Ovary (tissue), 9 donors: Measurements from ENCODE around the gene FAM216B. TPM values are rescaled to one million over a fixed set of nuclear protein-coding genes. Genes with fewer than 3 reads are reported as not detected.

Experiments
- DNase-seq, 5 donors: peaks; one replicate each; pipeline ENCODE4 v3.0.0-alpha.2; 2019 to 2020
- H3K27ac ChIP-seq, 2 donors: fragments of 200-600 bp; one replicate each; pipeline versions ENCODE4 v1.5.1 to v1.8.0; 2019 to 2022
- H3K27me3 ChIP-seq: fragments of 200-600 bp; one replicate; pipeline ENCODE4 v1.8.0; 2022
- H3K36me3 ChIP-seq: fragments of 200-600 bp; sonication (generic); one replicate; pipeline ENCODE4 v1.5.1; 2019
- H3K4me1 ChIP-seq: one replicate; pipeline ENCODE4 v1.8.1; 2013; ENCODE audit warnings: mild to moderate bottlenecking, moderate library complexity; ENCODE audit not compliant: insufficient read depth
- H3K4me3 ChIP-seq: fragments of 200-600 bp; sonication (generic); one replicate; pipeline ENCODE4 v1.5.1; 2017
- H3K9me3 ChIP-seq, 2 donors: fragments of 200-600 bp in 1 of 2; sonication (generic) in 1 of 2; one replicate each; pipeline versions ENCODE4 v1.5.1 to v1.8.1; 2013 to 2019; ENCODE audit warnings: mild to moderate bottlenecking in 1 of 2, moderate library complexity in 1 of 2
- CTCF ChIP-seq, 3 donors: fragments of 450-650 bp in 2 of 3; fragments of 200-600 bp in 1 of 3; IDR thresholded peaks; one replicate each; pipeline versions ENCODE4 v1.5.1 to v1.8.0; 2016 to 2022; ENCODE audit warnings: antibody characterized with exemption in 3 of 3, mild to moderate bottlenecking in 1 of 3
- EP300 ChIP-seq: sonication (generic); formaldehyde crosslinking; IDR thresholded peaks from one replicate; pipeline ENCODE4 v1.6.1; 2017; ENCODE audit warnings: antibody characterized with exemption
- POLR2A ChIP-seq: fragments of 450-650 bp; IDR thresholded peaks from one replicate; pipeline ENCODE4 v1.6.1; 2017; ENCODE audit warnings: antibody characterized with exemption, mild to moderate bottlenecking, moderate library complexity
- WGBS, 3 donors: extraction: QIAGEN DNeasy Blood & Tissue Kit in 1 of 3; methylation state at CpG; one replicate each; pipeline versions ENCODE4 v1.1.5 to v1.1.7; 2013 to 2017; 5-methylcytosine and 5-hydroxymethylcytosine counted together
- intact Hi-C, 4 donors: fragments of 100-400 bp; cut with DNase I; formaldehyde crosslinking; loops; one replicate each; pipeline versions ENCODE4 v1.11.0 to v1.15.1; 2022 to 2023
- polyA plus RNA-seq, 2 donors: library from polyadenylated mRNA; stranded (reverse); fragments of 200-250 nt in 1 of 2; fragments of 350-450 nt in 1 of 2; fragmentation: Illumina TruSeq in 1 of 2; extraction: RNeasy Lipid Tissue Mini Kit (QIAGEN cat#74804) in 1 of 2; gene quantifications; one replicate each; pipeline ENCODE4 v1.2.3, GENCODE V29; 2013 to 2014
- total RNA-seq, 7 donors: library from RNA; depleted of rRNA in 2 of 7; stranded (reverse); fragments of >200 nt in 2 of 7; fragmentation: NEBNext Ultra II Directional in 3 of 7; extraction: Animal tissue kit (Norgen Biotek cat#: 25700) in 3 of 7; gene quantifications; one replicate each; pipeline versions ENCODE4 v1.1.0 to v1.2.4, GENCODE V29; 2016 to 2023
- donor health status: DM: no; HTN: no; CAD: no; lungs with moderate emphysema.
- donor health status: DM: no; HTN: no; CAD: no.
- donor health status: Bipolar disorder and iron deficiency.
- donor health status: DM: yes; HTN: yes; CAD: no.
- donor health status: DM: no; HTN: no; CAD: no.
- donor health status: DM: yes; HTN: yes; CAD: no.

Gene FAM216B
- total and polyA plus RNA-seq, 9 donors: 0.01 to 32.6 (median 0.79) TPM; not detected in 1

- Histone ChIP-seq H3K4me3 (no peak overlapping the region), H3K9me3 (no peaks in the 10 kb centered on the region), H3K4me1 (peaks cover 5% of the 10 kb centered on the region), H3K27me3 (no peaks in the 10 kb centered on the region), H3K27ac (no peak overlapping the region), H3K36me3 (no peaks in the 10 kb centered on the region)
- WGBS, 3 donors: 16 to 46% (median 34%) methylated on average over 4 of the region's 4 CpGs
- DNase-seq: no peak
- intact Hi-C loops: no loop called here
- TF ChIP-seq POLR2A (no peak), EP300 (no peak), CTCF (IDR thresholded peaks at IDR 0.05) (no peak)
Measured at GRCh38 chr13:42747399-42747873, 33.9 kb upstream of the FAM216B start.

GRCh38 chr13:42750794-42751193 is 30.6 kb upstream of the FAM216B start:
- Histone ChIP-seq H3K4me3 (no peak overlapping the region), H3K9me3 (no peaks in the 10 kb centered on the region), H3K27ac (no peak overlapping the region), H3K36me3 (no peaks in the 10 kb centered on the region), H3K27me3 (no peaks in the 10 kb centered on the region), H3K4me1 (peaks cover 13% of the 10 kb centered on the region)
- intact Hi-C loops: no loop called here
- no peak for DNase-seq
- WGBS, 3 donors: 26 to 56% (median 33%) methylated on average over 5 of the region's 5 CpGs
- no peak for TF ChIP-seq EP300
- no peak for TF ChIP-seq CTCF (IDR thresholded peaks at IDR 0.05)
- no peak for TF ChIP-seq POLR2A

- H3K9me3 ChIP-seq: no peaks in the 10 kb centered on the region
- 95 to 96% (median 95%) methylated on average over 3 of the region's 3 CpGs for WGBS, 3 donors
- H3K36me3 ChIP-seq: no peaks in the 10 kb centered on the region
- no peak for DNase-seq
- H3K4me1 ChIP-seq: peaks cover 13% of the 10 kb centered on the region
- H3K27me3 ChIP-seq: no peaks in the 10 kb centered on the region
- TF ChIP-seq CTCF (IDR thresholded peaks at IDR 0.05) (no peak), EP300 (no peak), POLR2A (no peak)
- intact Hi-C loops: no loop called here
- no peak overlapping the region for H3K4me3 ChIP-seq
- H3K27ac ChIP-seq: no peak overlapping the region
Measured at GRCh38 chr13:42751693-42752092, 29.7 kb upstream of the FAM216B start.

GRCh38 chr13:42752731-42753130 is 28.7 kb upstream of the FAM216B start:
- WGBS, 3 donors: 94 to 100% (median 96%) methylated on average over 2 of the region's 2 CpGs
- H3K27ac ChIP-seq: no peak overlapping the region
- intact Hi-C loops: no loop called here
- peaks cover 11% of the 10 kb centered on the region for H3K4me1 ChIP-seq
- no peak for DNase-seq
- no peaks in the 10 kb centered on the region for H3K36me3 ChIP-seq
- no peak overlapping the region for H3K4me3 ChIP-seq
- TF ChIP-seq POLR2A (no peak), CTCF (IDR thresholded peaks at IDR 0.05) (no peak), EP300 (no peak)
- H3K27me3 ChIP-seq: no peaks in the 10 kb centered on the region
- no peaks in the 10 kb centered on the region for H3K9me3 ChIP-seq
